IMR-90 (cell line): ENCODE results near the gene SLC17A3. TPM values are rescaled to one million over a fixed set of nuclear protein-coding genes. Genes with fewer than 3 reads are reported as not detected.

Source experiments
- ATAC-seq: fragments of 200-7000 bp; cut with Tn5 transposase; 2 replicates; pipeline ENCODE4 v1.9.1; 2020; ENCODE audit warnings: low read depth, mild to moderate bottlenecking, moderate library complexity
- BruUV-seq: library from RNA; stranded (reverse); fragments of 400-500 nt; replicated peaks from 2 replicates; lab custom pipeline; 2021; lab: Mats Ljungman, UMichigan
- CTCF ChIA-PET: fragments of 300-600 bp; formaldehyde crosslinking; extraction: SDS; loops from one replicate; lab custom pipeline; 2021; ENCODE audit warnings: antibody characterized with exemption; lab: Yijun Ruan, JAX
- POLR2A ChIA-PET: fragments of 300-600 bp; sonication (Branson Sonifier 250); formaldehyde crosslinking; loops from one replicate; lab custom pipeline; 2022; ENCODE audit warnings: antibody characterized with exemption; ENCODE audit not compliant: unreplicated experiment; lab: Charles Lee
- DNase-seq: peaks from one replicate; pipeline ENCODE4 v3.0.0; 2013
- H2AFZ ChIP-seq: replicated peaks from 2 replicates; pipeline ENCODE3; 2013; ENCODE audit warnings: low read length, mild to moderate bottlenecking; ENCODE audit not compliant: poor library complexity
- H2AK5ac ChIP-seq: 2 replicates; pipeline ENCODE4 v1.6.1; 2013; ENCODE audit warnings: low read depth, low read length, inconsistent platforms
- H2AK9ac ChIP-seq: replicated peaks from 2 replicates; pipeline ENCODE3; 2013; ENCODE audit warnings: mild to moderate bottlenecking, low read depth, low read length, moderate library complexity; ENCODE audit not compliant: poor library complexity
- H2BK120ac ChIP-seq: 2 replicates; pipeline ENCODE4 v1.6.1; 2013; ENCODE audit warnings: low read depth, low read length, inconsistent platforms
- H2BK15ac ChIP-seq: 3 replicates; pipeline ENCODE4 v1.6.1; 2013; ENCODE audit warnings: low read depth, low read length, inconsistent platforms
- H2BK20ac ChIP-seq: 2 replicates; pipeline ENCODE4 v1.6.1; 2013; ENCODE audit warnings: low read depth, mild to moderate bottlenecking, inconsistent platforms, low read length, moderate library complexity
- H2BK5ac ChIP-seq: 2 replicates; pipeline ENCODE4 v1.6.1; 2013; ENCODE audit warnings: mild to moderate bottlenecking, low read depth, low read length, inconsistent platforms; ENCODE audit not compliant: poor library complexity, severe bottlenecking
- H3K14ac ChIP-seq: replicated peaks from 2 replicates; pipeline ENCODE4 v1.6.1; 2013; ENCODE audit warnings: low read depth, low read length, inconsistent platforms
- H3K18ac ChIP-seq: 2 replicates; pipeline ENCODE4 v1.6.1; 2013; ENCODE audit warnings: low read depth, low read length, control low read depth
- H3K23ac ChIP-seq: 2 replicates; pipeline ENCODE4 v1.6.1; 2013; ENCODE audit warnings: low read depth, low read length, inconsistent platforms
- H3K27ac ChIP-seq: 2 replicates; pipeline ENCODE4 v1.5.1; 2013; ENCODE audit warnings: mild to moderate bottlenecking, control low read depth, low read length; ENCODE audit not compliant: insufficient read depth
- H3K27me3 ChIP-seq: 2 replicates; pipeline ENCODE4 v1.6.1; 2013; ENCODE audit warnings: low read length; ENCODE audit not compliant: control insufficient read depth, insufficient read depth
- H3K36me3 ChIP-seq: 2 replicates; pipeline ENCODE4 v1.6.1; 2013; ENCODE audit warnings: low read length, mixed read lengths; ENCODE audit not compliant: control insufficient read depth, insufficient read depth
- H3K4ac ChIP-seq: 2 replicates; pipeline ENCODE4 v1.6.1; 2013; ENCODE audit warnings: low read depth, low read length, inconsistent platforms
- H3K4me1 ChIP-seq: 2 replicates; pipeline ENCODE4 v1.6.1; 2013; ENCODE audit warnings: low read length, mixed read lengths; ENCODE audit not compliant: control insufficient read depth, insufficient read depth
- H3K4me2 ChIP-seq: 2 replicates; pipeline ENCODE4 v1.6.1; 2013; ENCODE audit warnings: low read depth, mild to moderate bottlenecking, control low read depth, low read length, moderate library complexity
- H3K4me3 ChIP-seq: 2 replicates; pipeline ENCODE4 v1.5.1; 2013; ENCODE audit warnings: low read depth, mild to moderate bottlenecking, control low read depth, low read length, moderate library complexity; ENCODE audit not compliant: insufficient read depth
- H3K56ac ChIP-seq: 2 replicates; pipeline ENCODE4 v1.6.1; 2013; ENCODE audit warnings: low read length, inconsistent platforms; ENCODE audit not compliant: insufficient read depth; ENCODE audit errors: extremely low read depth
- H3K79me1 ChIP-seq, 2 experiments: 2 replicates each; pipeline ENCODE4 v1.6.1; 2013; ENCODE audit warnings: low read length in 2 of 2, inconsistent platforms in 1 of 2, low read depth in 1 of 2
- H3K9ac ChIP-seq: 2 replicates; pipeline ENCODE4 v1.6.1; 2013; ENCODE audit warnings: low read depth, low read length, control low read depth
- H3K9me1 ChIP-seq: 2 replicates; pipeline ENCODE4 v1.6.1; 2013; ENCODE audit warnings: low read length, inconsistent platforms; ENCODE audit not compliant: insufficient read depth
- H3K9me3 ChIP-seq: 2 replicates; pipeline ENCODE4 v1.6.1; 2013; ENCODE audit warnings: low read length; ENCODE audit not compliant: control insufficient read depth, insufficient read depth
- H4K20me1 ChIP-seq: 2 replicates; pipeline ENCODE4 v1.6.1; 2013; ENCODE audit warnings: low read length, inconsistent platforms; ENCODE audit not compliant: insufficient read depth
- H4K5ac ChIP-seq: 2 replicates; pipeline ENCODE4 v1.6.1; 2013; ENCODE audit warnings: mild to moderate bottlenecking, low read depth, low read length, control low read depth
- H4K8ac ChIP-seq, 2 experiments: 2 replicates each; pipeline ENCODE4 v1.6.1; 2013; ENCODE audit warnings: low read depth in 2 of 2, low read length in 2 of 2, control low read depth in 1 of 2, inconsistent platforms in 1 of 2
- H4K91ac ChIP-seq: 2 replicates; pipeline ENCODE4 v1.6.1; 2013; ENCODE audit warnings: low read depth, low read length, inconsistent platforms; ENCODE audit not compliant: insufficient read depth
- BHLHE40 ChIP-seq: fragments of 150-350 bp; IDR thresholded peaks from 2 replicates; pipeline ENCODE4 v1.6.1; 2016; ENCODE audit warnings: mild to moderate bottlenecking, low read depth, low read length
- CEBPB ChIP-seq: IDR thresholded peaks from 2 replicates; pipeline ENCODE4 v1.6.1; 2012; ENCODE audit warnings: low read depth, low read length, improper control_type of control experiment
- CHD1 ChIP-seq: IDR thresholded peaks from 2 replicates; pipeline ENCODE4 v1.6.1; 2012; ENCODE audit warnings: low read depth, low read length, improper control_type of control experiment
- MAFK ChIP-seq: IDR thresholded peaks from 2 replicates; pipeline ENCODE4 v1.6.1; 2012; ENCODE audit warnings: low read depth, low read length, improper control_type of control experiment
- MXI1 ChIP-seq: IDR thresholded peaks from 2 replicates; pipeline ENCODE4 v1.6.1; 2012; ENCODE audit warnings: low read depth, mild to moderate bottlenecking, low read length, moderate library complexity, borderline replicate concordance
- POLR2A ChIP-seq: IDR thresholded peaks from 2 replicates; pipeline ENCODE4 v1.6.1; 2012; ENCODE audit warnings: mild to moderate bottlenecking, low read depth, low read length
- RAD21 ChIP-seq: IDR thresholded peaks from 2 replicates; pipeline ENCODE4 v1.6.1; 2012; ENCODE audit warnings: low read length, improper control_type of control experiment
- SMC3 ChIP-seq: fragments of 150-350 bp; IDR thresholded peaks from 2 replicates; pipeline ENCODE4 v1.6.1; 2016; ENCODE audit warnings: low read depth, mild to moderate bottlenecking, antibody characterized with exemption, low read length, moderate library complexity
- WGBS, 2 experiments: methylation state at CpG; one replicate each; pipeline versions ENCODE4 v1.1.5 to v1.1.7; 2013; ENCODE audit warnings: missing lambda C conversion rate in 2 of 2; ENCODE audit not compliant: insufficient read length in 1 of 2; ENCODE audit errors: extremely low coverage in 2 of 2; 5-methylcytosine and 5-hydroxymethylcytosine counted together
- dilution Hi-C: fragments of 300-500 bp; cut with HindIII; formaldehyde crosslinking; loops from one replicate; pipeline ENCODE4 v1.14.3; 2018; ENCODE audit warnings: low sequenced_read_pairs; ENCODE audit not compliant: unreplicated experiment
- in situ Hi-C: fragments of 300-500 bp; cut with MboI; formaldehyde crosslinking; loops from 3 replicates; pipeline ENCODE4 v1.14.3; 2019; ENCODE audit warnings: low sequenced_read_pairs, inconsistent platforms, mixed read lengths
- intact Hi-C: fragments of 100-400 bp; cut with micrococcal nuclease; formaldehyde crosslinking; loops from 2 replicates; pipeline ENCODE4 v1.10.0; 2022
- polyA plus RNA-seq, 3 experiments: library from polyadenylated mRNA; depleted of rRNA; stranded (reverse); fragments of >200 nt; gene quantifications; 2 replicates each; pipeline ENCODE4 v1.2.3, GENCODE V29; 2012; ENCODE audit warnings: low replicate concordance in 1 of 3
- total RNA-seq: library from RNA; depleted of rRNA; stranded (reverse); fragments of >200 nt; gene quantifications from 2 replicates; pipeline ENCODE4 v1.2.3, GENCODE V29; 2012
- TF ChIP-seq, protein P1 (sequence below): conservative IDR thresholded peaks from 2 replicates; pipeline ENCODE4 v1.5.1; 2012; ENCODE audit warnings: mild to moderate bottlenecking, low read depth, low read length, improper control_type of control experiment

Gene SLC17A3
- total and polyA plus RNA-seq, 2 of the 4 experiments (the other 2 are of a cell fraction) = not detected

DNA sequence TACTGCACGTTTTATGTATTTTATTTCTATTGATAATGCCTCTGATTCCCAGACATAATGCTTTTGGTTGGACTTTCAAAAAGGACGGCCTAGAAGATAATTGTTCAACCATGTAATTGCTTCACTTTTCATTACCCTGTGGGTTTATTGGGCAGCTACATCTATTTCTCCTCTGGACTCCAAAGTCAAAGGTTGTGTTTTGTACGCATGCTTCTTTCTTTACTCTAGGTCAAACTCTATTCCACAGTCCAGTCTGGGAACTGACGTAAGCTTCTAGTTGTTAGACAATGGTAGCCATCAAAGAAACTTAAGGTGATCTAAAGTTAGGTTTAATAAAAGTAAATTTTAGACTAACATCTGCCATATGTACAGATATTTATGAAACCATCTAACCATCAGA, 6.6 kb upstream of the SLC17A3 start:
- H4K8ac ChIP-seq = no peak overlapping the region
- CTCF ChIA-PET = no interaction called here
- H3K56ac ChIP-seq = no peak overlapping the region
- no peak overlapping the region for H3K23ac ChIP-seq
- in situ Hi-C loops (no loop called here), dilution Hi-C loops (no loop called here), intact Hi-C loops (no loop called here)
- TF ChIP-seq MAFK = no peak
- no peak for TF ChIP-seq POLR2A
- TF ChIP-seq, protein P1, sequence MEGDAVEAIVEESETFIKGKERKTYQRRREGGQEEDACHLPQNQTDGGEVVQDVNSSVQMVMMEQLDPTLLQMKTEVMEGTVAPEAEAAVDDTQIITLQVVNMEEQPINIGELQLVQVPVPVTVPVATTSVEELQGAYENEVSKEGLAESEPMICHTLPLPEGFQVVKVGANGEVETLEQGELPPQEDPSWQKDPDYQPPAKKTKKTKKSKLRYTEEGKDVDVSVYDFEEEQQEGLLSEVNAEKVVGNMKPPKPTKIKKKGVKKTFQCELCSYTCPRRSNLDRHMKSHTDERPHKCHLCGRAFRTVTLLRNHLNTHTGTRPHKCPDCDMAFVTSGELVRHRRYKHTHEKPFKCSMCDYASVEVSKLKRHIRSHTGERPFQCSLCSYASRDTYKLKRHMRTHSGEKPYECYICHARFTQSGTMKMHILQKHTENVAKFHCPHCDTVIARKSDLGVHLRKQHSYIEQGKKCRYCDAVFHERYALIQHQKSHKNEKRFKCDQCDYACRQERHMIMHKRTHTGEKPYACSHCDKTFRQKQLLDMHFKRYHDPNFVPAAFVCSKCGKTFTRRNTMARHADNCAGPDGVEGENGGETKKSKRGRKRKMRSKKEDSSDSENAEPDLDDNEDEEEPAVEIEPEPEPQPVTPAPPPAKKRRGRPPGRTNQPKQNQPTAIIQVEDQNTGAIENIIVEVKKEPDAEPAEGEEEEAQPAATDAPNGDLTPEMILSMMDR = no peak
- no peak for TF ChIP-seq BHLHE40
- no peak for TF ChIP-seq MXI1
- no peak for TF ChIP-seq CHD1
- no peak for TF ChIP-seq RAD21
- TF ChIP-seq CEBPB = no peak
- no peak for TF ChIP-seq SMC3
- H2BK120ac ChIP-seq = no peak overlapping the region
- H3K9ac ChIP-seq = no peak overlapping the region
- H4K91ac ChIP-seq = no peak overlapping the region
- no peaks in the 10 kb centered on the region for H3K9me1 ChIP-seq
- H2BK5ac ChIP-seq = no peak overlapping the region
- no peak for DNase-seq
- WGBS, 2 experiments = no CpG with 5 or more reads among the region's 4 CpGs
- H3K14ac ChIP-seq = no peak overlapping the region
- H2AK9ac ChIP-seq = no peak overlapping the region
- H3K79me1 ChIP-seq = no peaks in the 10 kb centered on the region
- no peaks in the 10 kb centered on the region for H3K9me3 ChIP-seq
- no peak overlapping the region for H3K4ac ChIP-seq
- H2AK5ac ChIP-seq = no peak overlapping the region
- H2BK20ac ChIP-seq = no peak overlapping the region
- H4K5ac ChIP-seq = no peak overlapping the region
- BruUV-seq = no TSS peak
- ATAC-seq = no peak
- H3K4me1 ChIP-seq = no peaks in the 10 kb centered on the region
- POLR2A ChIA-PET = no interaction called here
- H3K36me3 ChIP-seq = no peaks in the 10 kb centered on the region
- no peak overlapping the region for H3K4me2 ChIP-seq
- no peak overlapping the region for H2BK15ac ChIP-seq
- H3K18ac ChIP-seq = no peak overlapping the region
- H4K20me1 ChIP-seq = no peaks in the 10 kb centered on the region
- H3K27me3 ChIP-seq = no peaks in the 10 kb centered on the region
- no peak overlapping the region for H2AFZ ChIP-seq
- H3K4me3 ChIP-seq = no peak overlapping the region
- no peak overlapping the region for H3K27ac ChIP-seq
